Fibroblast of mammary gland (primary cell): Measurements from ENCODE around the gene ARIH2.
A peak's percentile ranks its signal among the peaks of the same experiment; 100 is the strongest.

ENCODE experiments used
- DNase-seq: peaks from one replicate; pipeline ENCODE4 v3.0.0-alpha.2; 2010; ENCODE audit warnings: low read depth
- H3K4me3 ChIP-seq: 2 replicates; pipeline ENCODE4 v1.5.1; 2011; ENCODE audit warnings: low read depth, mild to moderate bottlenecking, low read length, moderate library complexity; ENCODE audit not compliant: control insufficient read depth
- CTCF ChIP-seq: conservative IDR thresholded peaks from 2 replicates; pipeline ENCODE4 v1.5.1; 2011; ENCODE audit warnings: low read depth, low read length, inconsistent platforms; ENCODE audit not compliant: control insufficient read depth, insufficient read depth

Gene ARIH2

GRCh38 chr3:48990636-48991469 lies 72.2 kb downstream of the ARIH2 start:
- H3K4me3 ChIP-seq = peak overlapping the region; percentile 69
- DNase-seq = no peak
- TF ChIP-seq CTCF = no peak

DNA sequence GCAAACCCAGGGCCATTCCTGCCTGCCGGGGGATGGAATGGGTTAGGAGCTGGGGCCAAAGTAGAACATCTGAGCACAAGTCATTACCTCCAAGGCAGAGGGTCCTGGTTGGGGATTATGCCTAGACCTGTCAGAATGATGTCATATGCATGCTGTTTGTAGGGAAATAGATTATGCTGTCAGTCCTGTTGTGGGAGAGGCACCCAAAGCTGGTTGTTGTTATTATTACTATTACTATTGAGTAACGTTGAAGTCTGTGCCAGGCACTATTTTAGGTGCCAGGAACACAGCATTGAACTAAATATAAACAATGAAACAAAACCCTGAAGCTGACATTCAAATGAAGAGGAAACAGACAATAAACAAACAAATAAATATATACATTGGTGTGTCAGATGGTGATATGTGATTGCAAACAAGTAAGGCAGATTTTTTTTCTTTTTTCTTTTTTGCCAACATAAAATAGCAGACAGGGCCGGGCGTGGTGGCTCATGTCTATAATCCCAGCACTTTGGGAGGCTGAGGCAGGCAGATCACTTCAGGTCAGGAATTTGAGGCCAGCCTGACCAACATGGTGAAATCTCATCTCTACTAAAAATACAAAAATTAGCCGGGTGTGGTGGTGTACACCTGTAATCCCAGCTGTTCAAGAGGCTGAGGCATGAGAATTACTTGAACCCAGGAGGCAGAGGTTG lies 73.4 kb downstream of the ARIH2 start:
- TF ChIP-seq CTCF = no peak
- DNase-seq = no peak
- H3K4me3 ChIP-seq = peak overlapping the region; percentile 69

DNA sequence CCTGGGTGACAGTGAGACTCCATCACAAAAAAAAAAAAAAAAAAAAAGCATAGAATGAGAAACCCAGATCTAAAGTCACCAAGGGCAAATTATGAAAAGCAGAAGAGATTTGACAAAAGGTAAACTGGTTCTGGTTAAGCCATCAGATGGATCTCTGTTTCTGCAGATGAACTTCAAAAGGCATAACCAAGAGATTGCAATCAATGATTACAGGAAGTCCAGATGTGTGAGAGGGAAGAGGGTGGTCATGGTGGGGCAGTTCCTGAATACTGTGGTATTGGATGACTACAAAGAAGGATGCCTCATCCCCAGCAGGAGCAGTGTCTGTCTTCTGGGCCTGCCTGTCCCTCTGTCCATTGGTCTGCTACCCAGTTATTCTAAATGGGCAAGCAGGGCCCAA lies 75.2 kb downstream of the ARIH2 start:
- DNase-seq = no peak
- TF ChIP-seq CTCF = no peak
- H3K4me3 ChIP-seq = no peak overlapping the region

DNA sequence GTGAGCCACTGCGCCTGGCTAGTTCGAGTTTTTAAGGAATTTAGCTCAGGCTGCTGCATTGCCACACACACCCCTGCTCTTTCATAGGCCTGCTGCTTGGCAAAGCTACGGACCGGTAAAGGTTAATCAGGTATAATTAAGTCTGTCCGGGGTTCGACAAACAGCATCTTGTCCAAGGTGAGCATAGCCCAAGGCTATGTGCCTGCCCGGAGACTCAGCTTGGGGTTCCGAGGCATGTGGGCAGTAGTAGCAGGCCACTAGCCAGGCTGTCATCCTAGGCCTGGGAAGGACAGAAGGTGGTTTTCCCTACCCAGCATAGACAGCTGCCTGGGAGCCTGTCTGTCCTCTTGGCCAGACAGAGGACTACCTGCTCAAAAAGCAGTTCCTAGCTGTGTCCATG lies 78.0 kb downstream of the ARIH2 start:
- no peak for TF ChIP-seq CTCF
- DNase-seq = no peak

DNA sequence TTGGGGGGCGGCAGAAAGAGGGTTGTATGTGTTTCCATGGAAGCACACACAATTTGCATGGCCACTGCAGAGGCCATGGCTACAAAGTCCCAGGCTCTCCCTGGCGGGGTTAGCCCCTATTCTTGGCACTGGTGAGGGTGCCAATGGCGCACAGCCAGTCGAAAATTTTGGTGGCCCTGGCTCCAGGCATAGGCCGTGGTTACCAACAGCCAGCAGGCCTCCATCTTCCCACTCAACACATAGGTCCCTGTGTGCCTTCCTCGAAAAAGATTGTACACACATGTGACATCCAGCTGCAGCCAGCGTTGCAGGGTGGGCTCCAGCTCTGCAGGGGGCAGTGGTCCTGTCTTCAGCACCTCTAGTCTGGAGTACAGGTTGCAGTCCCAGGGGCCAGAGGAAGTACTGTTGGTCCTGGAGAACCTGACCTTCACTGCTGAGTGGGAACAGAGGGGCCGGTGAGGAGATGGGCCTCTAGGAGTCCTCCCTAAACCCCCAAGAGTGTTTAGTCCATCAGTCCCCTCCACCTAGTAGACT lies 78.5 kb downstream of the ARIH2 start:
- TF ChIP-seq CTCF = no peak
- no peak for DNase-seq
- H3K4me3 ChIP-seq = no peak overlapping the region

More for the DNA sequence above, 78.0 kb downstream of the ARIH2 start:
- no peak overlapping the region for H3K4me3 ChIP-seq

DNA sequence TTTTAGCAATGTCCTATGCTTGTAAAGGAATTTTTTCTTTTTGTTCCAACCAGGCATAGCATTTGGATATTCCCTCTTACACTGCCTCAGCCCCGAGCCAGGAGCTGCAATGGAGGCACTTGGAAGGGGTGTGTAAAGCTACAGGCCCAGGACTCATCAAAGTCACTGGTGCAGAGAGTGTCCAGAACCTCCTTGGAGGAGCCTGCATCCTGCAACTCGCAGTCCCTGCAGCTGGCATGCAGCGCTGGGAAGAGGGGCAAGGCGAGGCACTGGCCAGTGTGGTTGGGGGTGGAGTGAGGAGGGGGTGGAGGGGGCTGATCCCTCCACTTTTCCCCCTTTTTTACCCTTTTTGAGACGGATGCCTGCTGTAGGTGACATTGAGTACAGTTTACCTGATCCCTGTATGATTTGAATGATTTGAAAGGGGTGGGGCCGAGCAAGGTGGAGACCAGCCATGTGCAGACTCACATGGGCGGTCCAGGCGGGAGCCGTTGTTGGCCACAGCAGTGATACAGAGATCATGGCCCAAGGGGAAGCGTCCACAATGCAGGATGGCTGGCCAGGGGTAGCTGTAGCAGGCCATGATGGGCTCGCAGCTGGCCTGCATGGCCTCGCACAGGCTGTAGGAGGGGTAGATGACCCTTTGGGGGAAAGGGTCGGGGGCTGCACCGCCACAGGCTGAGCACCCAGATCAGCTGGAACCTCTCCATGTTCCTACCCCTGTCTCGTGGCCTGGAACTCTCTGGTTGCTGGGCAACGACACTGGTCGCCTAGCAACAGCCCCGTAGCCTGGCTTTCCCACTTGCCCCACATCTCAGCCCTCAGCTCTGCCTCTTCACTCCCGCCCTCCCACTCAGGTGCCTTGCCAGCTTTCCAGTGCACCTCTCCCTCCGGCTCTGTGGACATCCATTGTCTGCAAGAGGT lies 79.3 kb downstream of the ARIH2 start:
- no peak for DNase-seq
- no peak for TF ChIP-seq CTCF
- no peak overlapping the region for H3K4me3 ChIP-seq
